K562 (cell line): ENCODE results near the gene ABR. TPM values are rescaled to one million over a fixed set of nuclear protein-coding genes. Genes with fewer than 3 reads are reported as not detected.

Experiments used
- IFI16 ChIP-seq: fragments of 250-450 bp; sonication (Bioruptor Pico); IDR thresholded peaks from 2 replicates; pipeline ENCODE4 v2.1.2; 2022; ENCODE audit warnings: mild to moderate bottlenecking, inconsistent platforms
- L3MBTL2 ChIP-seq: fragments of 450-650 bp; IDR thresholded peaks from 2 replicates; pipeline ENCODE4 v1.6.1; 2016; ENCODE audit warnings: mild to moderate bottlenecking, moderate library complexity
- MTF1 ChIP-seq: fragments of 250-450 bp; sonication (Bioruptor Pico); IDR thresholded peaks from 2 replicates; pipeline ENCODE4 v1.9.0; 2021; ENCODE audit warnings: moderate library complexity, mild to moderate bottlenecking, inconsistent platforms, borderline replicate concordance
- NCOA6 ChIP-seq: fragments of 450-650 bp; IDR thresholded peaks from 2 replicates; pipeline ENCODE4 v1.6.1; 2017; ENCODE audit warnings: mild to moderate bottlenecking
- SAP30 ChIP-seq: fragments of 200-600 bp; sonication (generic); IDR thresholded peaks from 2 replicates; pipeline ENCODE4 v1.6.1; 2012; ENCODE audit warnings: borderline replicate concordance, low read depth, mild to moderate bottlenecking, moderate library complexity, low read length, control low read depth, inconsistent platforms; ENCODE audit not compliant: insufficient read depth, poor library complexity, severe bottlenecking
- SRSF1 ChIP-seq: fragments of 200-400 bp; formaldehyde crosslinking; IDR thresholded peaks from 2 replicates; pipeline ENCODE4 v1.6.1; 2017; ENCODE audit warnings: mild to moderate bottlenecking, low read depth, low read length, moderate library complexity
- VEZF1 ChIP-seq: fragments of 200-800 bp; sonication (Bioruptor generic); IDR thresholded peaks from 2 replicates; pipeline ENCODE4 v1.6.1; 2017; ENCODE audit warnings: missing genetic modification characterization, missing compliant biosample characterization
- ZMIZ1 ChIP-seq, 2 experiments: fragments of 150-350 bp in 1 of 2; IDR thresholded peaks; 2 replicates each; pipeline ENCODE4 v1.6.1; 2012 to 2016; ENCODE audit warnings: low read depth in 2 of 2, low read length in 2 of 2, mild to moderate bottlenecking in 1 of 2, moderate library complexity in 1 of 2
- polyA plus RNA-seq, 8 experiments: library from polyadenylated mRNA; depleted of rRNA in 4 of 8; stranded (reverse) in 5 of 8; unstranded in 3 of 8; fragments of >200 nt; fragmentation: Nextera tagmentation in 2 of 8; fragmentation: Illumina TruSeq in 1 of 8; extraction: Ambion mirVana in 2 of 8; extraction: Trizol in 1 of 8; gene quantifications; 2 replicates each; pipeline versions ENCODE4 v1.2.1 to v1.2.3, GENCODE V29; 2011 to 2014; ENCODE audit warnings: inconsistent platforms in 1 of 8, missing spikeins in 1 of 8
- total RNA-seq, 7 experiments: library from RNA; depleted of rRNA in 6 of 7; stranded (reverse); fragments of >200 nt in 6 of 7; fragmentation: Illumina TruSeq in 2 of 7; extraction: Trizol in 2 of 7; gene quantifications; 2 replicates each; pipeline versions ENCODE4 v1.2.1 to v1.2.3, GENCODE V29; 2011 to 2021; ENCODE audit warnings: low replicate concordance in 1 of 7

ABR gene
- total and polyA plus RNA-seq, 9 of the 15 experiments (the other 6 are each of a cell fraction or from before 2014, with no cell fraction given), result 0.07 to 1.6 (median 0.37) TPM; not detected in 1

GRCh38 chr17:1229349-1229899 lies 49.6 kb upstream of the ABR start (continued):
- peak; percentile 22; the same call in 1 of the 2 replicates for TF ChIP-seq VEZF1
- peak; percentile 57 for TF ChIP-seq L3MBTL2
- no peak for TF ChIP-seq SAP30
- no peak for TF ChIP-seq NCOA6
- TF ChIP-seq ZMIZ1 (IDR thresholded peaks at IDR 0.05; ENCODE audit: low read depth in 2 of 2, low read length in 2 of 2), result no peak
- TF ChIP-seq MTF1 (CRISPR knock-in tag), result no peak
- no peak for TF ChIP-seq SRSF1
- no peak for TF ChIP-seq IFI16 (CRISPR knock-in tag)
